ENCODE results near the gene HFE.

DNA sequence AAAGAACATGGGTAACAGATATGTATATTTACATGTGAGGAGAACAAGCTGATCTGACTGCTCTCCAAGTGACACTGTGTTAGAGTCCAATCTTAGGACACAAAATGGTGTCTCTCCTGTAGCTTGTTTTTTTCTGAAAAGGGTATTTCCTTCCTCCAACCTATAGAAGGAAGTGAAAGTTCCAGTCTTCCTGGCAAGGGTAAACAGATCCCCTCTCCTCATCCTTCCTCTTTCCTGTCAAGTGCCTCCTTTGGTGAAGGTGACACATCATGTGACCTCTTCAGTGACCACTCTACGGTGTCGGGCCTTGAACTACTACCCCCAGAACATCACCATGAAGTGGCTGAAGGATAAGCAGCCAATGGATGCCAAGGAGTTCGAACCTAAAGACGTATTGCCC, 5.2 kb downstream of the HFE start:
- no peak for TF ChIP-seq YY1 (IDR thresholded peaks at IDR 0.05; ENCODE audit: insufficient read depth, insufficient read length)
- TF ChIP-seq SUZ12 (IDR thresholded peaks at IDR 0.05; ENCODE audit: extremely low read depth, insufficient read depth, insufficient read length) = no peak
- TF ChIP-seq ZNF274 (IDR thresholded peaks at IDR 0.05; ENCODE audit: low read depth, low read length) = no peak

Data from NT2/D1 (cell line).